Erythroblast (primary cell): ENCODE measurements around the gene NFIA.
A peak's percentile ranks its signal among the peaks of the same experiment; 100 is the strongest.

Experiments
- DNase-seq, 2 experiments: peaks; one replicate each; lab custom pipeline; 2025; lab: John Stamatoyannopoulos, UW
- GATA1 ChIP-seq: IDR thresholded peaks from 2 replicates; pipeline ENCODE4 v1.6.1; 2011; ENCODE audit warnings: low read depth, mild to moderate bottlenecking, control low read depth, low read length, moderate library complexity
- POLR2A ChIP-seq: IDR thresholded peaks from 2 replicates; pipeline ENCODE4 v1.6.1; 2011; ENCODE audit warnings: mild to moderate bottlenecking, low read length

Gene NFIA

GRCh38 chr1:61263905-61264824 is 181.8 kb downstream of the NFIA start:
- DNase-seq: no peak

GRCh38 chr1:61264825-61265242 is 182.5 kb downstream of the NFIA start:
- TF ChIP-seq POLR2A (no peak), GATA1 (no peak)
- no peak for DNase-seq

More at GRCh38 chr1:61263905-61264824, 181.8 kb downstream of the NFIA start:
- TF ChIP-seq GATA1: no peak

GRCh38 chr1:61265665-61266064 is 183.3 kb downstream of the NFIA start:
- TF ChIP-seq GATA1 (no peak), POLR2A (no peak)
- DNase-seq: no peak

- TF ChIP-seq GATA1: no peak
- no peak for TF ChIP-seq POLR2A
- no peak for DNase-seq
Observed at GRCh38 chr1:61266738-61267137, 184.4 kb downstream of the NFIA start.

DNA sequence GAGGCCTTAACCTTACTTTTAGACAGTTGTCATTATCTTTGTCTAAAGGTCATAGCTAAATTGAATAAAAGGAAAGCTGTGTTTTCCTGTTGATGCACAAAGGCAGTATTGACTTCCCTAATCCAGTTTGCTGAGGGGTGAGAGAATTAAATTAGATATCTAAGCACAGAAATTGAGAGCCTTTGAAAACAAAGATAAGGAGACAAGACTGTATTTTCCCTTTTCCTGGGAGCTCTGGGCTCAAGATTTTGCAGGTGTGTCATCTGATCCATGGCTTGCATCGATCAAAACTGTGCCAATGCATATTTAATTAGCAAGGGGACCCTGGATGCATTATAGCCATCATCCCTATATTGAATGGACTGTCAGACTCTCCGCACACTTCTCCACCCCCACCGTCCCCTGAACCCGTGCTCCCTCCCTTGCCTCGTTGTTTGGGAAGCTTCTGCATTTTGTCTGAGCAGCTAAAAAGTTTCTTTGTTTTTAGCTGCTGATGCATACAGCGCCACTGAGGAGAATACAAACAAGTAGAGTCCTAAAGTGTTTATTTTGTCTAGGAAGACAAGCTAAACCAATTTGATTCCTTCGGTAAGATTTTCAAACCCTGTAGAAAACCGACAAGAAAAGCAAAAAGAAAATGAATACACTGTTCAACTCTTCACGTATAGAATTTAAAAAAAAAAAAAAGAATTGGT is 186.3 kb downstream of the NFIA start:
- TF ChIP-seq POLR2A (no peak), GATA1 (no peak)
- no peak for DNase-seq

DNA sequence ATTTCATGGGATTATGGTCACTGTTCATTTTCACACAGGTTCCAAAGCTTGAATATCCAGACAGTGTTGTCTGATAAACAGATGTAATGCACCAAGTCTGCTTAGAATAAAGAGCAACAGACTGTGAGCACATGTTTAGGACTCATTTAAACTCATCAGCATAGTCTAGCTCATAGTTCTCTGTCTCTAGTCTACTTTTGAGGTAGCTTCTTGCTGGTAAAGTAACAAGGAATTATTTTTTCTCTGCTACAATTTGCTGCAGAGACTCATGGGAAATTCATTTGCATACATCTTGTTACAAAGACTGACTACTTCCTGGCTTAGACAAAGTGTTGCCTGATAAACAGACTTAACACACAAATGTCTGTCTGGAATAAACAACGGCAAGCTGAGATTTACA is 187.2 kb downstream of the NFIA start:
- peak; percentile 29 to 37 for DNase-seq
- no peak for TF ChIP-seq GATA1
- TF ChIP-seq POLR2A: no peak

DNA sequence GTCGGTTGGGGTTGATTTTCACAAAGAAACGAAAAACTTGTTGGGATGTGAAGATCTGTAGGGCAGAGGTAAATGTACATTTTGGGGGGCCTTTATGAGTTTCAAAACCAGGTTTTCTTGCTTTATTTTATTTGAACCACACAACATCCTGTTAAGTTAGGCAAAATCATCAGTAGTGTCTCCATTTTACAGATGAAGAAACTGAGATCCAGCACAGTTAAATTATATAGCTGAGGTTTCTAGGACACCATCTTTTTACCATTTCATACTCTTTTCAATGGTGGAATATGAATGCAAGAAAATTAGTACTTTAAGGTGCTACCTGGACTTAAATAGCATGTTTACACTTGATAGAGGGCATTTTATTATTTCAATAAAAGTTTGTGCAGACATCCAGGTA is 187.7 kb downstream of the NFIA start:
- no peak for DNase-seq

GRCh38 chr1:61270761-61271411 is 188.5 kb downstream of the NFIA start:
- DNase-seq: peak; percentile 85 to 90
- TF ChIP-seq GATA1 (no peak), POLR2A (no peak)

More for the DNA sequence above, 187.7 kb downstream of the NFIA start:
- TF ChIP-seq GATA1 (no peak), POLR2A (no peak)

GRCh38 chr1:61271412-61271789 is 189.0 kb downstream of the NFIA start:
- no peak for DNase-seq
- TF ChIP-seq POLR2A (no peak), GATA1 (no peak)

GRCh38 chr1:61273167-61273705 is 190.9 kb downstream of the NFIA start:
- no peak for TF ChIP-seq POLR2A
- no peak for TF ChIP-seq GATA1
- peak in 1 of 2 experiments; percentile 28 for DNase-seq

DNA sequence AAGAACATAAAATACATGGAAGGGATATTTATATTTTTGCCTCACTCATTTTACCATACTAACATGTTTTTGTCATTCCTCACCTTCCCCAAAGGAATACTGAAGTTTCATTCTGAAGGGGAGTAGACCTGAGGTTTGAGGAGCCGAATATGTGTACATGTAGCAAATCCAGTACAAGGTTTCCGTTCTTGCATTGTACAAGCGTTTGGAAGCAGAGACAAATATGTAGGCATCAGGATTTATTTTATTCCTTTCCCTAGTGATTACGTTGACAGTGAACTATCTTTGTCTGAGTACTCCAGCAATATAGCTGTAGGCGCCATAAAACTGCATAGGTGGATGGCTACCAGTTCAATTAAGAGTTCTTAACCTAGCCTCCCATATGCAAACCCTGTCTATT is 191.5 kb downstream of the NFIA start:
- TF ChIP-seq GATA1 (no peak), POLR2A (no peak)
- DNase-seq: no peak

GRCh38 chr1:61274939-61275338 is 192.6 kb downstream of the NFIA start:
- TF ChIP-seq GATA1 (no peak), POLR2A (no peak)
- DNase-seq: no peak

- DNase-seq: no peak
- no peak for TF ChIP-seq POLR2A
- no peak for TF ChIP-seq GATA1
Observed at GRCh38 chr1:61276246-61276645, 193.9 kb downstream of the NFIA start.
